ENCODE results near the gene HBM.

- TF ChIP-seq CTCF (IDR thresholded peaks at IDR 0.05) (no peak), POLR2A (IDR thresholded peaks at IDR 0.05) (no peak)
Observed at GRCh38 chr16:168424-168823, 2.6 kb downstream of the HBM start.

Measured in transverse colon (tissue), 3 donors.